ENCODE results near the gene CAMK2D. TPM values are rescaled to one million over a fixed set of nuclear protein-coding genes. Genes with fewer than 3 reads are reported as not detected.

CAMK2D gene
- total RNA-seq, 2 donors from 2014 or later, result 132 to 187 TPM

GRCh38 chr4:113481820-113482219 lies 279.7 kb downstream of the CAMK2D start:
- TF ChIP-seq CTCF (IDR thresholded peaks at IDR 0.05), result no peak
- Histone ChIP-seq H3K27ac (peak overlapping the region in 1 of 2 donors; percentile 50), H3K36me3 (peaks cover 8% of the 10 kb centered on the region), H3K27me3 (no peaks in the 10 kb centered on the region), H3K9me3 (peaks cover 0 to 5% of the 10 kb centered on the region in 2 donors), H3K4me1 (no peaks in the 10 kb centered on the region), H3K4me3 (no peak overlapping the region)
- no peak for DNase-seq (ENCODE audit: low spot score)

- H3K27me3 ChIP-seq, result no peaks in the 10 kb centered on the region
- no peak overlapping the region for H3K27ac ChIP-seq
- peaks cover 10% of the 10 kb centered on the region for H3K36me3 ChIP-seq
- no peak for DNase-seq (ENCODE audit: low spot score)
- H3K4me1 ChIP-seq, result no peaks in the 10 kb centered on the region
- H3K9me3 ChIP-seq, result peaks cover 0 to 8% of the 10 kb centered on the region in 2 donors
- TF ChIP-seq CTCF (IDR thresholded peaks at IDR 0.05), result no peak
- no peak overlapping the region for H3K4me3 ChIP-seq
These were observed 281.4 kb downstream of the CAMK2D start for GRCh38 chr4:113480109-113480508.

GRCh38 chr4:113478032-113478431 lies 283.5 kb downstream of the CAMK2D start:
- Histone ChIP-seq H3K27me3 (no peaks in the 10 kb centered on the region), H3K27ac (no peak overlapping the region)

GRCh38 chr4:113476800-113477199 lies 284.7 kb downstream of the CAMK2D start:
- DNase-seq (ENCODE audit: low spot score), result no peak
- Histone ChIP-seq H3K4me1 (peaks cover 0 to 2% of the 10 kb centered on the region in 2 donors), H3K4me3 (no peak overlapping the region), H3K27ac (no peak overlapping the region), H3K27me3 (no peaks in the 10 kb centered on the region), H3K9me3 (peaks cover 0 to 8% of the 10 kb centered on the region in 2 donors), H3K36me3 (peaks cover 10% of the 10 kb centered on the region)
- no peak for TF ChIP-seq CTCF (IDR thresholded peaks at IDR 0.05)

More at GRCh38 chr4:113478032-113478431, 283.5 kb downstream of the CAMK2D start:
- Histone ChIP-seq H3K9me3 (peaks cover 0 to 8% of the 10 kb centered on the region in 2 donors), H3K4me1 (no peaks in the 10 kb centered on the region), H3K36me3 (peaks cover 10% of the 10 kb centered on the region), H3K4me3 (no peak overlapping the region)
- DNase-seq (ENCODE audit: low spot score), result no peak
- TF ChIP-seq CTCF (IDR thresholded peaks at IDR 0.05), result no peak

GRCh38 chr4:113474017-113474416 lies 287.5 kb downstream of the CAMK2D start:
- Histone ChIP-seq H3K4me1 (peaks cover 0 to 19% of the 10 kb centered on the region in 2 donors), H3K36me3 (peaks cover 10% of the 10 kb centered on the region), H3K4me3 (no peak overlapping the region), H3K9me3 (peaks cover 0 to 8% of the 10 kb centered on the region in 2 donors), H3K27me3 (no peaks in the 10 kb centered on the region), H3K27ac (peak overlapping the region in 1 of 2 donors; percentile 94)
- TF ChIP-seq CTCF (IDR thresholded peaks at IDR 0.05), result no peak
- no peak for DNase-seq (ENCODE audit: low spot score)

- H3K27me3 ChIP-seq, result no peaks in the 10 kb centered on the region
- peaks cover 0 to 8% of the 10 kb centered on the region in 2 donors for H3K9me3 ChIP-seq
- H3K4me3 ChIP-seq, result no peak overlapping the region
- H3K4me1 ChIP-seq, result peaks cover 0 to 30% of the 10 kb centered on the region in 2 donors
- no peak for DNase-seq (ENCODE audit: low spot score)
- no peak for TF ChIP-seq CTCF (IDR thresholded peaks at IDR 0.05)
- H3K36me3 ChIP-seq, result peaks cover 10% of the 10 kb centered on the region
- peak overlapping the region in 1 of 2 donors; percentile 94 for H3K27ac ChIP-seq
These were observed 288.7 kb downstream of the CAMK2D start for GRCh38 chr4:113472864-113473263.
